ENCODE measurements around the gene PWP2. TPM values are rescaled to one million over a fixed set of nuclear protein-coding genes. Genes with fewer than 3 reads are reported as not detected.
"Not testable (repeated sequence)": the region's sequence is repeated elsewhere in the genome, so short reads cannot be mapped to it uniquely, and the experiment has no call there.

The PWP2 gene
- total RNA-seq, 2 donors from 2014 or later = 10.7 to 14.9 TPM

- H3K4me3 ChIP-seq; H3K36me3 ChIP-seq; H3K4me1 ChIP-seq (replicated peaks); intact Hi-C loops (cut with DNase I); H3K27ac ChIP-seq; DNase-seq (ENCODE audit: low spot score); H3K27me3 ChIP-seq (replicated peaks; ENCODE audit: insufficient read depth); H3K9me3 ChIP-seq: not testable (repeated sequence)
- WGBS = no CpG with 5 or more reads among the region's 15 CpGs
Observed at GRCh38 chr21:44165933-44166332, 58.7 kb downstream of the PWP2 start.

- H3K4me1 ChIP-seq (replicated peaks); H3K36me3 ChIP-seq; intact Hi-C loops (cut with DNase I); H3K9me3 ChIP-seq; H3K4me3 ChIP-seq; H3K27ac ChIP-seq; DNase-seq (ENCODE audit: low spot score); H3K27me3 ChIP-seq (replicated peaks; ENCODE audit: insufficient read depth): not testable (repeated sequence)
- no CpG with 5 or more reads among the region's 11 CpGs for WGBS
Observed at GRCh38 chr21:44167527-44167926, 60.3 kb downstream of the PWP2 start.

- DNase-seq (ENCODE audit: low spot score); H3K27ac ChIP-seq; H3K4me1 ChIP-seq (replicated peaks); H3K36me3 ChIP-seq; H3K9me3 ChIP-seq; intact Hi-C loops (cut with DNase I); H3K27me3 ChIP-seq (replicated peaks; ENCODE audit: insufficient read depth); H3K4me3 ChIP-seq: not testable (repeated sequence)
- WGBS = no CpG with 5 or more reads among the region's 10 CpGs
Observed at GRCh38 chr21:44170326-44170725, 63.1 kb downstream of the PWP2 start.

GRCh38 chr21:44170863-44171262, 63.7 kb downstream of the PWP2 start:
- WGBS = no CpG with 5 or more reads among the region's 10 CpGs
- H3K4me1 ChIP-seq (replicated peaks); intact Hi-C loops (cut with DNase I); H3K9me3 ChIP-seq; DNase-seq (ENCODE audit: low spot score); H3K36me3 ChIP-seq; H3K27ac ChIP-seq; H3K27me3 ChIP-seq (replicated peaks; ENCODE audit: insufficient read depth); H3K4me3 ChIP-seq: not testable (repeated sequence)

GRCh38 chr21:44171962-44172572, 64.9 kb downstream of the PWP2 start:
- DNase-seq (ENCODE audit: low spot score); H3K4me3 ChIP-seq; H3K27ac ChIP-seq; H3K27me3 ChIP-seq (replicated peaks; ENCODE audit: insufficient read depth); intact Hi-C loops (cut with DNase I); H3K4me1 ChIP-seq (replicated peaks); H3K36me3 ChIP-seq; H3K9me3 ChIP-seq: not testable (repeated sequence)
- WGBS = no CpG with 5 or more reads among the region's 13 CpGs

- H3K36me3 ChIP-seq; H3K27me3 ChIP-seq (replicated peaks; ENCODE audit: insufficient read depth); H3K4me1 ChIP-seq (replicated peaks); H3K27ac ChIP-seq; H3K4me3 ChIP-seq; H3K9me3 ChIP-seq; intact Hi-C loops (cut with DNase I); DNase-seq (ENCODE audit: low spot score): not testable (repeated sequence)
- WGBS = no CpG with 5 or more reads among the region's 19 CpGs
Observed at GRCh38 chr21:44172741-44173140, 65.5 kb downstream of the PWP2 start.

- H3K4me1 ChIP-seq (replicated peaks); H3K27me3 ChIP-seq (replicated peaks; ENCODE audit: insufficient read depth); DNase-seq (ENCODE audit: low spot score); H3K27ac ChIP-seq; H3K4me3 ChIP-seq; intact Hi-C loops (cut with DNase I); H3K9me3 ChIP-seq; H3K36me3 ChIP-seq: not testable (repeated sequence)
- WGBS = no CpG with 5 or more reads among the region's 17 CpGs
Observed at GRCh38 chr21:44175189-44175588, 68.0 kb downstream of the PWP2 start.

- intact Hi-C loops (cut with DNase I); H3K27me3 ChIP-seq (replicated peaks; ENCODE audit: insufficient read depth); H3K9me3 ChIP-seq; H3K4me1 ChIP-seq (replicated peaks); H3K27ac ChIP-seq; H3K36me3 ChIP-seq; H3K4me3 ChIP-seq: not testable (repeated sequence)
- DNase-seq (ENCODE audit: low spot score) = peak; percentile 3
- WGBS = no CpG with 5 or more reads among the region's 14 CpGs
Observed at GRCh38 chr21:44176127-44176526, 68.9 kb downstream of the PWP2 start.

Other genes starting within 250 kb of the PWP2 start
- gene AGPAT3, start 242.2 kb upstream of the PWP2 start, total RNA-seq = 10 to 100 TPM; 31.3 to 53.5 TPM
- gene TRAPPC10, start 95.1 kb upstream of the PWP2 start, total RNA-seq = 10 to 100 TPM; 14.4 to 38.9 TPM
- gene GATD3, start 26.3 kb downstream of the PWP2 start, total RNA-seq = 10 to 100 TPM in 1 of 2 donors, 1 to 10 TPM in 1; 4.7 to 45.7 TPM
- 1 to 10 TPM; 3.4 to 3.7 TPM for gene ICOSLG, start 133.5 kb downstream of the PWP2 start, total RNA-seq
- gene DNMT3L, start 154.5 kb downstream of the PWP2 start, total RNA-seq = not detected
- gene AIRE, start 178.5 kb downstream of the PWP2 start, total RNA-seq = not detected
- gene PFKL, start 192.7 kb downstream of the PWP2 start, total RNA-seq = 100 to 1,000 TPM in 1 of 2 donors, 10 to 100 TPM in 1; 99.4 to 235 TPM
- gene CFAP410, start 232.0 kb downstream of the PWP2 start, total RNA-seq = 10 to 100 TPM; 62.5 to 71.3 TPM
- 1 to 10 TPM; 1.6 to 2.7 TPM for gene TRPM2, start 246.2 kb downstream of the PWP2 start, total RNA-seq